ENCODE data around the gene SNX15.

Gene SNX15

DNA sequence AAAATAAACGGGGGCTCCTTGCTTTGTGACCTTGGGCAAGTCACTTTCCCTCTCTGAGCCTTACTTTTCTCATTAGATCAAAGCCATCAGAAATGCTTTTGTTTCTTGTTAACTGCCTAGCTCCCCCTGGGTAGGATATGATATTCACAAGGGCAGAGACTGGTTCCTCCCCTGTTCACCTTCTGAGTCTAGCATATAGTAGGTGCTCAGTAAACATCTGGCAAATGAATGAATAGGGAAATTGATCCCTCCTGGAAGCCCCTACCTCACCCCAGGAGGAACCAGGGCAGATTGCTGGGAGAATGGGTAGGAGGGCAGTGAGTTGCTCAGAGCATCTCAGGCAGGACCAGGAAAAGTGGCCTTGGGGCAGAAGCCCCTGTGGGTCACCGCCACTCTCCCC lies 7.2 kb downstream of the SNX15 start:
- Histone ChIP-seq H3K9me3 (ENCODE audit: control insufficient read depth, insufficient read depth, low read length) (no peaks in the 10 kb centered on the region), H3K4me1 (ENCODE audit: insufficient read depth, low read length) (no peaks in the 10 kb centered on the region), H3K9ac (ENCODE audit: low read depth, low read length) (no peak overlapping the region), H3K36me3 (ENCODE audit: insufficient read depth, low read length) (no peaks in the 10 kb centered on the region; the same call in 1 of the 2 replicates)

DNA sequence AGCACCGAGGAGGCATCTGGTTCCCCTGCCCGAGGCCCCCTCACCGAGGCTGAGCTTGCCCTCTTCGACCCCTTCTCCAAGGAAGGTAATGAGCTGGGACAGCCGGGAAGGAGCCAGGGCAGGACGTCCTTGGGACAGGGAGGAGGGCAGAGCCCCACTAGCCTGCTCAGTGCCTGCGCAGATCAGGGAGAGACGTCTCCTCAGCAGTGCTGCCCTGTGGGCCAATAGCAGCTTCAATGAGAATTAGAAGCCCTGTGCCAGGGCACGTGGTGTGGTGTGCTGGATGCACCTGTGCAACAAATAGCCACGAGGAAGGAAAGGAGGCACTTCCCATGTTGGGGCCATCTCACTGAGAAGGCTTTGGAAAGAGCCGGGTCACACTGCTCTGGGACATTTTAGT lies 8.3 kb downstream of the SNX15 start:
- no peaks in the 10 kb centered on the region for H3K4me1 ChIP-seq (ENCODE audit: insufficient read depth, low read length)
- no peaks in the 10 kb centered on the region; the same call in 1 of the 2 replicates for H3K36me3 ChIP-seq (ENCODE audit: insufficient read depth, low read length)
- no peaks in the 10 kb centered on the region for H3K9me3 ChIP-seq (ENCODE audit: control insufficient read depth, insufficient read depth, low read length)
- H3K9ac ChIP-seq (ENCODE audit: low read depth, low read length), result no peak overlapping the region

DNA sequence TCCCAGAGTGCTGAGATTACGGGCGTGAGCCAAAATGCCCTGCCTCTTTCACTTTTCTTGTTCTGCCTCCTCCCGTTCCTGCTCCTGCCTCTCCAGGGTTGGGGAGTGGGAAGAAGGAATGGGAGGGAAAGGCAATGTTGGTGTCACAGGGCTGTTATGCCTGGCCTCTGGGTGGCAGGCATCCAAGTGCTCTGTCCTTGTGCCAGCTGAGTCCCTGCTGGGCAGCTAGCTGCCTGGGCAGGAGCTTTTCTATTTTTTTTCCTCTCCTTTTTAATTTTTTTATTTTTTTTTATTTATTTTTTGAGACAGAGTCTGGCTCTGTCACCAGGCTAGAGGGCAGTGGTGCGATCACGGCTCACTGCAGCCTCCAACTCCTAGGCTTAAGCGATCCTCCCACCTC lies 9.7 kb downstream of the SNX15 start:
- Histone ChIP-seq H3K4me1 (ENCODE audit: insufficient read depth, low read length) (no peaks in the 10 kb centered on the region), H3K9ac (ENCODE audit: low read depth, low read length) (no peak overlapping the region), H3K9me3 (ENCODE audit: control insufficient read depth, insufficient read depth, low read length) (no peaks in the 10 kb centered on the region), H3K36me3 (ENCODE audit: insufficient read depth, low read length) (no peaks in the 10 kb centered on the region; the same call in 1 of the 2 replicates)

DNA sequence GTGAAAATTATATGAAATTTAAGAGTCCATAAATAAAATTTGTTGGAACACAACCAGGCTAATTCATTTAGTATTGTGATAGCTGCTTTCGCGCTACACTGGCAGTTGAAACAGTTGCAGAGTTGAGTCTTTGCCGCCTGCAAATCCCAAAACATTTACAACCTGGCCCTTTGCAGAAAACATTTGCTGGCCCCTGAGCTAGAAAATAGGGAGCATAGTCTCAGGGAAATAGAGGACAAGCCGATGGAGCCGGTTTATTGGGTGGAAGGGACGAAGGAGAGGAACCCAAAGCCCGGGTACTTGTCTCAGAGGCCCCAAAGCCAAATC lies 13.2 kb downstream of the SNX15 start:
- Histone ChIP-seq H3K9me3 (ENCODE audit: control insufficient read depth, insufficient read depth, low read length) (no peaks in the 10 kb centered on the region), H3K4me1 (ENCODE audit: insufficient read depth, low read length) (no peaks in the 10 kb centered on the region), H3K36me3 (ENCODE audit: insufficient read depth, low read length) (peaks cover 5% of the 10 kb centered on the region; the same call in 1 of the 2 replicates), H3K9ac (ENCODE audit: low read depth, low read length) (peak overlapping the region; percentile 64)

DNA sequence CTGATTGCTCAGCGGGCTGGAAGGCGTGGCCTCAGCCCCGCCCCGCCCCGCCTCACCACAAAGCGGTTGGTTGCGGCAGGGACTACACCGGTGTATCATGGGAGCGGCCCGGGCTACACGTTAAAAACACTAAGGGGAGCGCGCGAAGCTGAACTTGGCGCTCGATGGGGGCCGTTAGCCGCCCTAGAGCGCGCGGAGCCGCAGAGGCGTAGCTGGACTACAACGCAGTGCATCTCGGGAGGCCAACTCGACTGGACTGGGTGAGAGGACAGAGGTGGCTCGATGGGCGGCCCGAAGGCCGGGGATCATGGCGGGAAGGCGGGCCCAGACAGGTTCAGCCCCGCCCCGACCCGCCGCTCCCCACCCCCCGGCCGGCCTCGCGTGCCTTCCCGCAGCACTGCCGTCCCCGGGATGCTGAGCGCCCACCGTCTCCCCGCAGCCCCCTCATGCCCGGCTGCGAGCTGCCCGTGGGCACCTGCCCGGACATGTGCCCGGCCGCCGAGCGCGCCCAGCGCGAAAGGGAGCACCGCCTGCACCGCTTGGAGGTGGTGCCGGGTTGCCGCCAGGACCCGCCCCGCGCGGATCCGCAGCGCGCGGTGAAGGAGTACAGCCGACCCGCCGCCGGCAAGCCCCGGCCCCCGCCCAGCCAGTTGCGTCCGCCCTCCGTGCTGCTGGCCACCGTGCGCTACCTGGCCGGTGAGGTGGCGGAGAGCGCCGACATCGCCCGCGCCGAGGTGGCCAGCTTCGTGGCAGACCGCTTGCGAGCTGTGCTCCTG lies 13.8 kb downstream of the SNX15 start, which contains the start of gene SAC3D1:
Gene SAC3D1 (plus strand): TSS at position 364 of the 776 bp plus-strand sequence. CDS start 83 bp downstream, at position 447.
- H3K36me3 ChIP-seq (ENCODE audit: insufficient read depth, low read length), result peaks cover 5% of the 10 kb centered on the region; the same call in 1 of the 2 replicates
- peak within 1 kb of the TSS; percentile 64 for H3K9ac ChIP-seq (ENCODE audit: low read depth, low read length)
- H3K4me1 ChIP-seq (ENCODE audit: insufficient read depth, low read length), result no peaks in the 10 kb centered on the region
- no peaks in the 10 kb centered on the region for H3K9me3 ChIP-seq (ENCODE audit: control insufficient read depth, insufficient read depth, low read length)

DNA sequence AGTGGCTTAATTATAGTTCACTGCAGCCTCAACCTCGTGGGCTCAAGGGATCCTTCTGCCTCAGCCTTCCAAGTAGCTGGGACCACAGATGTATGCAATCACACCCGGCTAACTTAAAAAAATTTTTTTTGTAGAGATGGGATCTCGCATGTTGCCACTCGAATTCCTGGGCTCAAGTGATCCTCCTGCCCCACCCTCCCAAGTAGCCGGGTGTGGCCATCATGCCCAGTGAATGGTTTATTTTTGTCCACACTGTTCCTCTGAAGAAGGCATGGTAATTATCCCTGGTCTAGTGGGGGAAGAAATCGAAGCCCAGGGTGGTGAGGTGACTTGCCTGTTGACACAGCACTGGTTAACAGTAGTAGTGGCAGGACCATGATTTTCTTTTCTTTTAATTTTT lies 15.7 kb downstream of the SNX15 start:
- no peaks in the 10 kb centered on the region for H3K4me1 ChIP-seq (ENCODE audit: insufficient read depth, low read length)
- no peak overlapping the region for H3K9ac ChIP-seq (ENCODE audit: low read depth, low read length)
- peaks cover 5% of the 10 kb centered on the region; the same call in 1 of the 2 replicates for H3K36me3 ChIP-seq (ENCODE audit: insufficient read depth, low read length)
- H3K9me3 ChIP-seq (ENCODE audit: control insufficient read depth, insufficient read depth, low read length), result no peaks in the 10 kb centered on the region

DNA sequence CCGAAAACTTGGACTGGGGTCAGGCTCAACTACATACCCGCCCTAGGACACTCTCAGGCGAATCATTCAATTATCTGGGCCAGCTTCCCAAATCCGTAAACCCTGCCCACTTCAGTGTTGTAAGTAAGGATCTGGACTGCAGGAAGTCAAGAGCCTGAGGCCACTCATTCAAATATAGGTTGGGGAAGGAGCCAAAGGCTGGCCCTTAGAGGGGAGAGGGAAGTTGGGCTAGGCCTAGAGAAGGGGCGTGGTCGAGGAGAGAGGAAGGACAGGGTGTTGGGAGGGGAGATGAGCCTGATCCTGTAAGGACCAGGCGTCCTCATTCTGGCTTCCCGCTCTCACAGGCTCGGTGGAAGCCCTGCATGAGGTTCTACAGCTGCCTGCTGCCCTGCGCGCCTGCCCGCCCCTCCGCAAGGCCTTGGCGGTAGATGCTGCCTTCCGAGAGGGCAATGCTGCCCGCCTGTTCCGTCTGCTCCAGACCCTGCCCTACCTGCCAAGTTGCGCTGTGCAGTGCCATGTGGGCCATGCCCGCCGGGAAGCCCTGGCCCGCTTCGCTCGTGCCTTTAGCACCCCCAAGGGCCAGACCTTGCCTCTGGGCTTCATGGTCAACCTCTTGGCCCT lies 16.8 kb downstream of the SNX15 start:
- Histone ChIP-seq H3K4me1 (ENCODE audit: insufficient read depth, low read length) (no peaks in the 10 kb centered on the region), H3K9ac (ENCODE audit: low read depth, low read length) (no peak overlapping the region), H3K9me3 (ENCODE audit: control insufficient read depth, insufficient read depth, low read length) (no peaks in the 10 kb centered on the region), H3K36me3 (ENCODE audit: insufficient read depth, low read length) (peaks cover 5% of the 10 kb centered on the region; the same call in 1 of the 2 replicates)

DNA sequence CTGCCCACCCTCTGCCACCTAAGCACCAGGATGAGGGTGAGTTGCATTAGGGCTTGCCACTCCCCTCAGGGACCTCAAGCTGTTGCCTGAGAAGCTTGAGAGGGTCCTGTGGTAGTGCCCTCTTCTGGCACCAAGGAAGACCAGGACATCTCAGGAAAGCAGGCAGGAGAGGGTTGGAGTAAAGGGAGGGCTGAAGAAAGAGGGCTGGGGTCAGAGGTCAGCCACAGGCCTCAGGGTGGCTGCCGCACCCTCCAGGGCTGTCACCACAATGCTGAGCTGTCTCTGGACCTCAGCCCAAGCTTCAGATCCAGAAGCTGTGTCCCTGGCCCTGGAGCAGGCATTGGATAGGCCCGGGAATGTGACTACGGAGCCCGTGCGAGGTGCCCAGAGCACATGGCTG lies 17.8 kb downstream of the SNX15 start:
- Histone ChIP-seq H3K9ac (ENCODE audit: low read depth, low read length) (no peak overlapping the region), H3K9me3 (ENCODE audit: control insufficient read depth, insufficient read depth, low read length) (no peaks in the 10 kb centered on the region), H3K36me3 (ENCODE audit: insufficient read depth, low read length) (peaks cover 5% of the 10 kb centered on the region; the same call in 1 of the 2 replicates), H3K4me1 (ENCODE audit: insufficient read depth, low read length) (no peaks in the 10 kb centered on the region)

DNA sequence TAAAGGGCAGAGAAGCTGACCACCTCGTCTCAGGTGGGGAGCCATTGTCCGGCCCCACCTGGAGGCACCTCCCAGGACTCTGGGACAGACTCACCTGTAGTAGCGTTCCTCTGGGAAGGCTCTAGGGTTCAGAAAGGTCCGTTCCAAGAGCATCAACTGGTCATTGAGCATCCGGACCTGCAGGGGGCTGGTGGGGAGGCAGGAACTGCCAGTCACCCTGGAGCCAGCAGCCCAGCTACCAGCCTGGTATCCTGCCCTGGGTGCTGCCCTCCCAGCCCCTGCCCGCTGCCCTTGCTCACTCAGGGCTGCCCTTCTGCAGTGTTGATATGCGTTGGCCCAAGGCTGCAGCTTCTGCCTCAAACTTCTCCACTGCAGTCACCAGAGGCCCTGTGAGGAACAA lies 18.5 kb downstream of the SNX15 start:
- H3K36me3 ChIP-seq (ENCODE audit: insufficient read depth, low read length), result peaks cover 5% of the 10 kb centered on the region; the same call in 1 of the 2 replicates
- no peak overlapping the region for H3K9ac ChIP-seq (ENCODE audit: low read depth, low read length)
- H3K9me3 ChIP-seq (ENCODE audit: control insufficient read depth, insufficient read depth, low read length), result no peaks in the 10 kb centered on the region
- H3K4me1 ChIP-seq (ENCODE audit: insufficient read depth, low read length), result no peaks in the 10 kb centered on the region

DNA sequence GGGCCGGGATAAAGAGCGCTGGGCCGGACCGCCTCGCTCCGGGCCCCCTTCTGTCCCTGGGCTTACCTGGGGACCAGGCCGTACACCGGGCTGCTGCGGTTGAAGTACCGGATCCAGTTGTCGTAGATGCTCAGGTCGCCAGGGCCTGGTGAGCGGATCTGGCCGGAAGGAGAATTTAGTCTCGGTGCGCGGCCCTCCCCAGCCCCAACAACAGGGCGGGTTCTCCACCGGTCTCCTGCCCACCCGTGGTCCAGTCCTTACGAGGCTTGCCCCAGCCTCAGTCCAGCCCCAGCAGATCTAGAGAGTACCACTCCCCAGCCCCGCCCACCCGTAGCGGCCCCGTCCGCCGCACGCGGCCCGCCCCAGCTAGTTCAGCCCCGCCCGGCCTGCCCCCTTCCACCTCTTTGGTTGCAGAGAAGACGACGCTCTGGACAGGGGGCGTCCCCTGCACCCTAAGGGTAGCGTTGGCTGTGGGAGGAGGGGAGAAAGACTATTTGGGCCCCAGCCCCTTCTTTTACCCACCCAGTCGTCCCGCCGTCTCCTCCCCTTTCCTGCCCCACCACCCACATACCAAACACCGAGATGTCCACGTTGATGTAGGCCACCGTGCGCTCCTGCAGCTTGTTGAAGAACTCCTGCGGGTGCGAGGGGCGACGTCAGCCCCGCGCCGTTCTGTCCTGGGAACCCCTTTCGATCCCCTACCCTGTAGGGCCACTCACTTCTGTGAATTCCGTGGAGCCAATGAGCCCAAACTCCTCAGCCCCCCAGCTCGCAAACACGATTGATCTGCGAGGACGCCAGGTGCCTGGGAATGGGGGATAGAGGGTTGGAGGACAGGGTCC lies 20.6 kb downstream of the SNX15 start:
- H3K9me3 ChIP-seq (ENCODE audit: control insufficient read depth, insufficient read depth, low read length), result no peaks in the 10 kb centered on the region
- H3K36me3 ChIP-seq (ENCODE audit: insufficient read depth, low read length), result peaks cover 5% of the 10 kb centered on the region; the same call in 1 of the 2 replicates
- H3K4me1 ChIP-seq (ENCODE audit: insufficient read depth, low read length), result no peaks in the 10 kb centered on the region
- peak overlapping the region; percentile 30 for H3K9ac ChIP-seq (ENCODE audit: low read depth, low read length)

DNA sequence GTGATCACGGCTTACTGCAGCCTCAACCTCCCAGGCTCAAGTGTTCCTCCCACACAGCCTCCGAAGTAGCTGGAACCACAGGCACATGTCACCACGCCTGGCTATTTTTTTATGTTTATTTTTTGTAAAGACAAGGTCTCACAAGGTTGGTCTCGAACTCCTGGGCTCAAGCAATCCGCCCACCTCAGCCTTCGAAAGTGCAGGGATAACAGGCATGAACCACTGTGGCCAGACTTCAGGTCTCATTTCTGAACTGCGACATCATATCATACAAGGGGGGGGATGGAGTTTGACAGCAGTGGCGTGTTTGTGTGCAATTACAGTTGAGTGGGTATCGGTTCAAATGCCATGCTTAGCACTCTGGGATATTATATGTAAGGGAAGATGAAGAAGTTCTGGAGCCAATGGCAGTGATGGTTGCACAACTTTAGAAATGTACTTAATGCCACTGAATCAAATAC lies 24.2 kb downstream of the SNX15 start:
- no peaks in the 10 kb centered on the region for H3K9me3 ChIP-seq (ENCODE audit: control insufficient read depth, insufficient read depth, low read length)
- no peak overlapping the region for H3K9ac ChIP-seq (ENCODE audit: low read depth, low read length)
- H3K36me3 ChIP-seq (ENCODE audit: insufficient read depth, low read length), result no peaks in the 10 kb centered on the region; the same call in 1 of the 2 replicates
- no peaks in the 10 kb centered on the region for H3K4me1 ChIP-seq (ENCODE audit: insufficient read depth, low read length)

DNA sequence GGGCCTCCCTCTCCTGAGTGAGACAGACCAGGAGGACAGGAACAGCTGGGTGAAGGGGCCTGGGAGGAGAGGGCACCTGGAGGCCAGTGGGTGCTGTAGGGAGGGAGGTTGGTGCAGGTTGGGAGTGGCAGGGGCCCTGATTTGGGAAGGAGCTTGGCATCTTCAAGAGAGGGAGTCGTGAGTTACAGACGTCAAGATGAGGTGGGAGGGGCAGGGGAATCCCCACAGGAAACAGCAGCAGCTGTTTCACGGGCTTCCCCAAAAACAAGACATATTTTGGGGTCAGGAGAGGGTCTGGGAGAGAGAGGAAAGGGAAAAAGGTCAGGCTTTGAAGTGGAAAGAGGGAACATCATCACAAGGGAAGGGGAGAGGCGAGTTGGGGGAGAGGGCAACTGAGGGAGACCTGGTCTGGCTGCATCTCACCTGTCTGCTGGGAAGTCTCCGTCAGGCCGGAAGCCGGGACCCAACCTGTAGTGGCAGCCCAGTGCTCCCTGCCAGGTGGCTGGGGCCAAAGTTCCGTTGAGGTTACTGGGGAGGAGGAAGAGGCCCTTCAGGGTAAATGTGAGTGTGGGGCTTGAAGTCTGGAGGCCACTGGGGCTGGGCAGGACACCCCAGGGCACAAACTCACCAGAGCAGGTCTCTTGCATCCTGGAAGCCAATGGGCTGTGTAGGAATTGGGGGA lies 26.7 kb downstream of the SNX15 start:
- Histone ChIP-seq H3K9ac (ENCODE audit: low read depth, low read length) (no peak overlapping the region), H3K9me3 (ENCODE audit: control insufficient read depth, insufficient read depth, low read length) (no peaks in the 10 kb centered on the region), H3K36me3 (ENCODE audit: insufficient read depth, low read length) (no peaks in the 10 kb centered on the region), H3K4me1 (ENCODE audit: insufficient read depth, low read length) (no peaks in the 10 kb centered on the region)

DNA sequence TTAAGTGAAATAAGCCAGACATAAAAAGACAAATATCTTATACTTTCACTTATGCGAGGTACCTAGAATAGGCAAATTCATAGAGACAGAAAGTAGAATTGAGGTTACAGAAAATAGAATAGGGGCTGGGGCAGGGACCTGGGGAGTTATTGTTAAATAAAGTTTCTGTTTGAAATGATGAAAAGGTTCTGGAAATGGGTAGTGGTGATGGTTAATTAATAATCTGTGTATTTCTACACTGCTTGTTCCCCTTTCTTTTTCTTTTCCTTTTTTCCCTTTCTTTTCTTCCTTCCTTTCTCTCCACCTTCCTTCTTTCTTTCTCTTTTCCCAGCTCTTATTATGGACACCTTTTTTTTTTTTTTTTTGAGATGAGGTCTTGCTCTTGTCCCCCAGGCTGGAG lies 28.3 kb downstream of the SNX15 start:
- Histone ChIP-seq H3K9ac (ENCODE audit: low read depth, low read length) (no peak overlapping the region), H3K4me1 (ENCODE audit: insufficient read depth, low read length) (no peaks in the 10 kb centered on the region)

DNA sequence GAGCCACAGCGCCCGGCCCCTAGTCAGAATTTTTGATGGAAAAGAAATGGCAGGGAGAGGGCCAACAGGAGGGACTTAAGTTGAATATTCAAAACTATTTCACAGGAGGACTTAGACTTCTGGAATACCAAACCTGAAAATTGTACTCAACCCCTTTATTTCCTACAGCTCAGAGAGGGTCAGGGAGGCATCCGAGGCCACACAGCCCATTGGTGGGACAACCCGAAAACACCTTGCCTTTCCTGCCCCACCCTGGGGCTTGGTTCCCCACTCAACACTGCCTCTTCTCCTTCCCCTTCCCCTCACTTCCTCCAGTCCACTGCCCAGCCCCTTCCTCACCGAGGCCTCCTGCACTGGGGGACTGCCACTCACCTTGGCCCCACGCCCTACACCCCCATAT lies 29.8 kb downstream of the SNX15 start:
- Histone ChIP-seq H3K9me3 (ENCODE audit: control insufficient read depth, insufficient read depth, low read length) (no peaks in the 10 kb centered on the region), H3K4me1 (ENCODE audit: insufficient read depth, low read length) (no peaks in the 10 kb centered on the region), H3K36me3 (ENCODE audit: insufficient read depth, low read length) (no peaks in the 10 kb centered on the region), H3K9ac (ENCODE audit: low read depth, low read length) (no peak overlapping the region)

More for the DNA sequence above, 28.3 kb downstream of the SNX15 start:
- no peaks in the 10 kb centered on the region for H3K36me3 ChIP-seq (ENCODE audit: insufficient read depth, low read length)
- H3K9me3 ChIP-seq (ENCODE audit: control insufficient read depth, insufficient read depth, low read length), result no peaks in the 10 kb centered on the region
